Ishikawa (cell line): ENCODE measurements around the gene KRTAP4-1.

Source experiments
- NFIC ChIP-seq: IDR thresholded peaks from 2 replicates; pipeline ENCODE4 v1.6.1; 2012
- RAD21 ChIP-seq: IDR thresholded peaks from 2 replicates; pipeline ENCODE4 v1.6.1; 2012; ENCODE audit warnings: low read depth
- TAF1 ChIP-seq: IDR thresholded peaks from 2 replicates; pipeline ENCODE4 v1.6.1; 2012; ENCODE audit warnings: low read depth, mild to moderate bottlenecking
- TEAD4 ChIP-seq: IDR thresholded peaks from 2 replicates; pipeline ENCODE4 v1.6.1; 2012
- TF ChIP-seq, protein P1 (sequence below): IDR thresholded peaks from 2 replicates; pipeline ENCODE4 v1.6.1; 2012

GRCh38 chr17:41178341-41178740, 6.4 kb downstream of the KRTAP4-1 start:
- TF ChIP-seq TEAD4 (no peak), TAF1 (no peak), RAD21 (no peak), NFIC (no peak)
- TF ChIP-seq, protein P1, sequence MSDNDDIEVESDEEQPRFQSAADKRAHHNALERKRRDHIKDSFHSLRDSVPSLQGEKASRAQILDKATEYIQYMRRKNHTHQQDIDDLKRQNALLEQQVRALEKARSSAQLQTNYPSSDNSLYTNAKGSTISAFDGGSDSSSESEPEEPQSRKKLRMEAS: no peak
